GM12864 (cell line): ENCODE results near the gene CDHR5.

Experiments
- DNase-seq: peaks from one replicate; pipeline ENCODE4 v3.0.0-alpha.2; 2011; ENCODE audit warnings: low read depth
- H3K4me3 ChIP-seq: 2 replicates; pipeline ENCODE4 v1.5.1; 2011; ENCODE audit warnings: mild to moderate bottlenecking, low read depth, low read length, control low read depth
- CTCF ChIP-seq: IDR thresholded peaks from 2 replicates; pipeline ENCODE4 v1.5.1; 2011; ENCODE audit warnings: low read depth, mild to moderate bottlenecking, moderate library complexity, low read length, control low read depth, inconsistent platforms; ENCODE audit errors: missing control alignments

CDHR5 gene

DNA sequence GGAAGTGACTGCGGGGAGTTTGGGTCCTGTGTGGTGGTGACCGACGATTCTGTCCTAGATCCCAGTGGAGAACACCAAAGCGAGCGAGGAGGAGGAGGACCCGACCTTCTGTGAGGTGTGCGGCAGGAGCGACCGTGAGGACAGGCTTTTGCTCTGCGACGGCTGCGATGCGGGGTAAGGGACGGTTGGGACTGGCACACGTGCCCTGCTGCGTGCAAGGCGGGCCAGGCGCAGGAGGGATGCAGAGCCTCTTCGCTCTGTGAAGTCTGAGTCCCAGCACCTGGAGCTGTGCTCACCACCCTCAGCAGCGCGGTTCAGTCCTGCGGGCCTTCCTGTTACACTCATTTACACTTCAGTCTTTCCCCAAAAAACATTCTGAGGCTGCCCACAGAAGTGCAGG is 32.3 kb downstream of the CDHR5 start:
- no peak overlapping the region for H3K4me3 ChIP-seq
- TF ChIP-seq CTCF: no peak
- no peak for DNase-seq

DNA sequence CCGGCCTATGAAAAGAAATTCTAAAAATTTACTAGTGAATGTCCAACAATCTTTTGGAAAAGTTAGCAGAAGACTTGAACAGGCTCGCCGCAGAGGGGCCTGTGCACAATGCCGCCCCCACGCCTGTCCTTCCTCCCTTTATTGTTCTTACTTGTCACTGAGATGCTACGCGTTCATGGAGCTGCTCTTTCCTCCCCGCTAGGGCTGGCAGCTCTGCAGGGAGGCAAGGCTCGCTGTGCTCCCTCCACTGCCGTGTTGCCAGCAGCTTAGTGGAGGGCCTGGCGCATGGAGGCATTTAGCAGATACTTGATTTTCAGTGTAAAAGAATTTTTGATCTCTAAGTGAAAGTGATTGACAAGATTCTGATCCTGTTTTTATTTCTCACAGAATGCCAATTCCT is 33.8 kb downstream of the CDHR5 start:
- H3K4me3 ChIP-seq: no peak overlapping the region
- TF ChIP-seq CTCF: no peak
- DNase-seq: no peak

DNA sequence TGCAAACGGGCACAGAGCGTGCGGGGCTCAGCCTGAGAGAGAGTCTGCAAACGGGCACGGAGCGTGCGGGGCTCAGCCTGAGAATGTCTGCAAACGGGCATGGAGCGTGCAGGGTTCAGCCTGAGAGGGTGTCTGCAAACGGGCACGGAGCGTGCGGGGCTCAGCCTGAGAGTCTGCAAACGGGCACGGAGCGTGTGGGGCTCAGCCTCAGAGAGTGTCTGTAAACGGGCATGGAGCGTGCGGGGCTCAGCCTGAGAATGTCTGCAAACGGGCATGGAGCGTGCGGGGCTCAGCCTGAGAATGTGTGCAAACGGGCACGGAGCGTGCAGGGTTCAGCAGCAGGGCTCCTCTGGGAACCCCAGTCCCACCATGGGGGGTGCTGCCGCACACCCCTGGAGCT is 35.0 kb downstream of the CDHR5 start:
- no peak overlapping the region for H3K4me3 ChIP-seq
- TF ChIP-seq CTCF: no peak
- no peak for DNase-seq

DNA sequence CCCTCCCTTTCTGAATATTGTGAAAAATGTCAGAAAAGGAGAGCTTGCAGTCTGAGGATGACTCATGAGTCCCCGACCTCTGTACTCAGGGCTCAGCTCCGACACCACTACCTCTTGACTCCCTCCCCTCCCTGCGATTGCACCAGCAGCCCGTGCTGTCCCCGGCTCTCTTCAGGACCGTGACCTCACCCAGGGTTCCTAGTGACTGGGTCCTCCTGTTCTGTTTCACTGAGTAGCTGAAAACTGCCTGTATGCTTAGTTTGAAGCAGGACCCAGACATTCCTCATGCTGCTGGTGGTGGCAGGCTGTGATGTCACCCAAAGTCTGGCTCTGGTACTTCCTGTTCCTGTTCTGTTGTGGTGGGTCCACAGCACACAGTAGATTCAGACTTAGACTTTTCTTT is 36.8 kb downstream of the CDHR5 start:
- no peak for TF ChIP-seq CTCF
- DNase-seq: no peak
- no peak overlapping the region for H3K4me3 ChIP-seq

GRCh38 chr11:587546-587945 is 37.2 kb downstream of the CDHR5 start:
- no peak overlapping the region for H3K4me3 ChIP-seq
- no peak for TF ChIP-seq CTCF
- DNase-seq: no peak

- no peak for DNase-seq
- no peak for TF ChIP-seq CTCF
- H3K4me3 ChIP-seq: no peak overlapping the region
These were observed 38.1 kb downstream of the CDHR5 start for GRCh38 chr11:586376-587316.

- no peak for DNase-seq
- H3K4me3 ChIP-seq: no peak overlapping the region
- no peak for TF ChIP-seq CTCF
These were observed 40.5 kb downstream of the CDHR5 start for GRCh38 chr11:584287-584686.
